ENCODE data around the gene MTERF2. TPM values are rescaled to one million over a fixed set of nuclear protein-coding genes. Genes with fewer than 3 reads are reported as not detected.

Gene MTERF2
- total and polyA plus RNA-seq, 2 of the 13 experiments (the other 11 are each of a cell fraction or from before 2014, with no cell fraction given) = 8.0 to 11.6 TPM

GRCh38 chr12:106994579-106995220, 7.8 kb upstream of the MTERF2 start:
- Histone ChIP-seq H3K4me2 (ENCODE audit: low read depth, low read length) (no peak overlapping the region), H3K79me2 (ENCODE audit: insufficient read depth, low read length) (no peaks in the 10 kb centered on the region), H3K9me3 (ENCODE audit: low read length) (no peaks in the 10 kb centered on the region), H3K4me3 (replicated peaks in 1 of 3; ENCODE audit: insufficient read depth in 1 of 3, low read depth in 2 of 3, low read length in 3 of 3) (no peak overlapping the region), H3K9ac (ENCODE audit: insufficient read depth, low read depth, low read length) (no peak overlapping the region), H3K36me3 (replicated peaks in 1 of 2; ENCODE audit: control insufficient read depth in 1 of 2, insufficient read depth in 2 of 2, low read length in 2 of 2) (peaks cover 0 to 5% of the 10 kb centered on the region in 2 experiments; a peak in 1 of 5 replicates), H4K20me1 (ENCODE audit: insufficient read depth, low read length) (no peaks in the 10 kb centered on the region), H3K27me3 (ENCODE audit: control insufficient read depth in 1 of 2, insufficient read depth in 2 of 2, low read length in 2 of 2) (no peaks in the 10 kb centered on the region), H3K27ac (ENCODE audit: extremely low read length, insufficient read depth, low read length) (no peak overlapping the region), H3K4me1 (ENCODE audit: insufficient read depth, low read length) (no peaks in the 10 kb centered on the region), H2AFZ (ENCODE audit: low read length) (no peak overlapping the region)
- no peak for FAIRE-seq
- ChIA-PET CTCF (ENCODE audit: low intra/inter-chr PET ratio, low total read pairs) (no interaction called here), POLR2A (no interaction called here)
- no TSS peak for BruUV-seq (replicated peaks)
- ATAC-seq = no peak
- in situ Hi-C loops (cut with HindIII; ENCODE audit: extremely low pct_ligation_motif_present, low pct_unique_long_range_greater_than_20kb) (no loop called here), intact Hi-C loops (cut with micrococcal nuclease; ENCODE audit: unreplicated experiment) (no loop called here)
- DNase-seq (ENCODE audit: low spot score) = no peak
- no peak for TF ChIP-seq KDM6A (CRISPR knock-in tag; IDR thresholded peaks at IDR 0.05; ENCODE audit: low read depth)
- TF ChIP-seq PBX2 (CRISPR knock-in tag; IDR thresholded peaks at IDR 0.05) = no peak
- no peak for TF ChIP-seq BCL3 (CRISPR knock-in tag; IDR thresholded peaks at IDR 0.05)
- no peak for TF ChIP-seq FOXK1 (CRISPR knock-in tag; IDR thresholded peaks at IDR 0.05; ENCODE audit: borderline replicate concordance, low read depth)
- TF ChIP-seq ZNF619 (CRISPR knock-in tag; IDR thresholded peaks at IDR 0.05) = no peak
- TF ChIP-seq ZZZ3 (CRISPR knock-in tag; IDR thresholded peaks at IDR 0.05; ENCODE audit: borderline replicate concordance) = no peak
- TF ChIP-seq ZNF543 (CRISPR knock-in tag; IDR thresholded peaks at IDR 0.05) = no peak
- TF ChIP-seq TBP (CRISPR knock-in tag; IDR thresholded peaks at IDR 0.05) = no peak
- TF ChIP-seq CREM (IDR thresholded peaks at IDR 0.05) = no peak
- no peak for TF ChIP-seq CREM (CRISPR knock-in tag; IDR thresholded peaks at IDR 0.05)
- no peak for TF ChIP-seq ZNF788 (CRISPR knock-in tag; IDR thresholded peaks at IDR 0.05; ENCODE audit: borderline replicate concordance)
- no peak for TF ChIP-seq POLR2A (IDR thresholded peaks at IDR 0.05; ENCODE audit: insufficient read depth in 1 of 2, low read depth in 2 of 2, low read length in 2 of 2)
- no peak for TF ChIP-seq NR1H2 (CRISPR knock-in tag; IDR thresholded peaks at IDR 0.05; ENCODE audit: borderline replicate concordance, low read depth)
- no peak for TF ChIP-seq ZNF501 (CRISPR knock-in tag; IDR thresholded peaks at IDR 0.05)
- TF ChIP-seq, protein P1, sequence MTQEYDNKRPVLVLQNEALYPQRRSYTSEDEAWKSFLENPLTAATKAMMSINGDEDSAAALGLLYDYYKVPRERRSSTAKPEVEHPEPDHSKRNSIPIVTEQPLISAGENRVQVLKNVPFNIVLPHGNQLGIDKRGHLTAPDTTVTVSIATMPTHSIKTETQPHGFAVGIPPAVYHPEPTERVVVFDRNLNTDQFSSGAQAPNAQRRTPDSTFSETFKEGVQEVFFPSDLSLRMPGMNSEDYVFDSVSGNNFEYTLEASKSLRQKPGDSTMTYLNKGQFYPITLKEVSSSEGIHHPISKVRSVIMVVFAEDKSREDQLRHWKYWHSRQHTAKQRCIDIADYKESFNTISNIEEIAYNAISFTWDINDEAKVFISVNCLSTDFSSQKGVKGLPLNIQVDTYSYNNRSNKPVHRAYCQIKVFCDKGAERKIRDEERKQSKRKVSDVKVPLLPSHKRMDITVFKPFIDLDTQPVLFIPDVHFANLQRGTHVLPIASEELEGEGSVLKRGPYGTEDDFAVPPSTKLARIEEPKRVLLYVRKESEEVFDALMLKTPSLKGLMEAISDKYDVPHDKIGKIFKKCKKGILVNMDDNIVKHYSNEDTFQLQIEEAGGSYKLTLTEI (CRISPR knock-in tag; conservative IDR thresholded peaks at IDR 0.05) = no peak
- 65% methylated on average over 2 of the region's 2 CpGs for WGBS (ENCODE audit: low lambda C conversion rate)
